Stimulated activated CD4-positive, alpha-beta T cell treated with anti-CD3 and anti-CD28 coated beads, Interleukin-12 subunit alpha, Interleukin-12 subunit beta, amount 100 ng/mL, for 24 hours (primary cell): Measurements from ENCODE around the gene MELTF.

Experiments
- DNase-seq, 2 experiments: peaks; one replicate each; pipeline ENCODE4 v3.0.0-alpha.2; 2020; ENCODE audit warnings: low read depth in 2 of 2

Gene MELTF

GRCh38 chr3:197010556-197011351 is 18.9 kb downstream of the MELTF start:
- DNase-seq: no peak

- DNase-seq: no peak
These were observed 20.0 kb downstream of the MELTF start for GRCh38 chr3:197009532-197010019.

GRCh38 chr3:197008436-197009209 is 21.0 kb downstream of the MELTF start:
- DNase-seq: no peak

GRCh38 chr3:197007953-197008352 is 21.7 kb downstream of the MELTF start:
- DNase-seq: no peak

GRCh38 chr3:197007296-197007940 is 22.2 kb downstream of the MELTF start:
- DNase-seq: no peak

GRCh38 chr3:197006860-197007259 is 22.8 kb downstream of the MELTF start:
- no peak for DNase-seq

- DNase-seq: no peak
These were observed 23.2 kb downstream of the MELTF start for GRCh38 chr3:197006446-197006845.

GRCh38 chr3:197003461-197004385 is 25.9 kb downstream of the MELTF start:
- no peak for DNase-seq

- peak; percentile 65 to 84 for DNase-seq
These were observed 26.7 kb downstream of the MELTF start for GRCh38 chr3:197002701-197003454.

- no peak for DNase-seq
These were observed 27.5 kb downstream of the MELTF start for GRCh38 chr3:197001972-197002700.

GRCh38 chr3:197001106-197001971 is 28.3 kb downstream of the MELTF start:
- no peak for DNase-seq

GRCh38 chr3:197000211-197000610 is 29.4 kb downstream of the MELTF start:
- DNase-seq: no peak

GRCh38 chr3:196998966-196999760 is 30.5 kb downstream of the MELTF start:
- no peak for DNase-seq

- no peak for DNase-seq
These were observed 32.3 kb downstream of the MELTF start for GRCh38 chr3:196997311-196997710.

GRCh38 chr3:196996454-196997265 is 33.0 kb downstream of the MELTF start:
- DNase-seq: no peak

- no peak for DNase-seq
These were observed 33.8 kb downstream of the MELTF start for GRCh38 chr3:196995646-196996355.

GRCh38 chr3:196995027-196995426 is 34.6 kb downstream of the MELTF start:
- no peak for DNase-seq
